GM19043 (cell line): ENCODE measurements around the gene HIVEP3.

Source experiments
- ATAC-seq: cut with Tn5 transposase; IDR thresholded peaks from one replicate; pipeline ENCODE4 v1.9.1; 2021; ENCODE audit warnings: low read depth; ENCODE audit not compliant: unreplicated experiment

The HIVEP3 gene

DNA sequence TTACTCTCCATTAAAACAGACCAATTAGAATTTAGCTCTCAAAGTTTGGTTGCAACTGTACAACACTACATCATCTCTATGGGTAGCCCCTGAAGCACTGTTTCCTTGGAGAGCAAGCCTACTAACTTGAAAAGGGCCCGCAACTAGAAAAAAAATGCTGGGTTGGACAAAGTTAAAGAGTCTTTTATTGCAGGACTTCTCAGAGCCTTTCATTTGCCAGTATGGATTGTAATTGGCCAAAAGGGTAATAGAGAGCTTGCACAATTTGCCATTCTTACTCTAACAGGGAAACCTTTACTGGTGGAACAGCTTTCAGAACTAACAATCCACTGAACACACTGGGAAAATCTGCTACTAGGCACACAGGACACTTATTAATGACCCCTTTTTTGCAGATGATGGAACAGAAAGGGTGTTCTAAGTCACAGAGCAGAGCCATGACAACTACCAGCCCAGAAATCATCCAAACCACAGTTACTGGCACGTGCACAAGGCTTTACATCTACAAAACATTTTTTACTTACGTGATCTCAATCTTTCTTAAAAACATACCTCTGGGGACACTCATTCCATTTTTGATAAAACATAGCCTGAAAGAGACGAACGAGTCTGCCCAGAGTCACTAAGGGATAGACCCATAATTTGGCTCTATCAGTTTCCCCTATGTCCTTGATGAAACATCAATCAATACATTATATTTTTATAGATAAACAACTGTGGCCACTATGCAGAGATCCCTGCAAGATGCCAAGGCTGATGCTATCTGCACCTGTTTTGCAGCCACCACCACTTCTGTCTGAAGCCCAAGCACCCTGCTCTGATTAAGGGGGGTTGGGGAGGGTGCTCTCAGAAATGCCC, 257.9 kb downstream of the HIVEP3 start:
- ATAC-seq = no peak

GRCh38 chr1:41659903-41660302, 258.8 kb downstream of the HIVEP3 start:
- ATAC-seq = no peak

GRCh38 chr1:41659159-41659495, 259.6 kb downstream of the HIVEP3 start:
- ATAC-seq = no peak

DNA sequence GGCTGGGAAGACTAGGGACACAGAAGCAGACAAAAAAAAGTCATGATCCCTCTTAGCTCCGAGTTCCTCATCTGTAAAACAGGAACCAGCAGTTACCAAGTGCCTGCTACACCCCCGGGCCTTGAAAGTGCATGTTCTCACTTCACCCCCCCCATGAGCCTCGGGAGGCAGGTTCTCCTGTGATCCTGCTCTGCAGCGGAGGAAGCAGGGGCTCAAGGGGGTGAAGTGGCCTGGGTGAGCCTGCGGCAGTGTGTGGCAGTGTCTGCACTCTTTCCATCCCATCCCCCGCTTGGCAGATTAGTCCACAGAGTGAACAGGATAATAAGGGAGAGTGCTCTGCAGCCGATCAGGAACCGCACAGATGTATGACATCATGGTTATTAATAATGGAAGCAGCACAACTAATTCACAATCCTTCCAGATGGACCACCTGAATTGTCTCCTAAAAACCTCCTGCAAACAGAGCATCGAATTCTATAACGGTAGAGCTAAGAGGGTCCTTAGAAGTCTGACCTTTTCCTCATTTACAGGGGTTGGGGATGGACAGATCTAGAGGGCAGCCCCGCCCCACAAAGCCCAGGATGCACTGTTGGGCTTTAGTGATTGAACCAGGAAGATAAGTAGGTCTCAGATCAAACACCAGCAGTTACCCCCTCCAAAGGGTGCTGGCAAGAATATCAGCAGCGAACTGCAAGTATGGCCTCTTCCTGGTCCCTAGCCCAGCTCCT, 260.1 kb downstream of the HIVEP3 start:
- no peak for ATAC-seq

DNA sequence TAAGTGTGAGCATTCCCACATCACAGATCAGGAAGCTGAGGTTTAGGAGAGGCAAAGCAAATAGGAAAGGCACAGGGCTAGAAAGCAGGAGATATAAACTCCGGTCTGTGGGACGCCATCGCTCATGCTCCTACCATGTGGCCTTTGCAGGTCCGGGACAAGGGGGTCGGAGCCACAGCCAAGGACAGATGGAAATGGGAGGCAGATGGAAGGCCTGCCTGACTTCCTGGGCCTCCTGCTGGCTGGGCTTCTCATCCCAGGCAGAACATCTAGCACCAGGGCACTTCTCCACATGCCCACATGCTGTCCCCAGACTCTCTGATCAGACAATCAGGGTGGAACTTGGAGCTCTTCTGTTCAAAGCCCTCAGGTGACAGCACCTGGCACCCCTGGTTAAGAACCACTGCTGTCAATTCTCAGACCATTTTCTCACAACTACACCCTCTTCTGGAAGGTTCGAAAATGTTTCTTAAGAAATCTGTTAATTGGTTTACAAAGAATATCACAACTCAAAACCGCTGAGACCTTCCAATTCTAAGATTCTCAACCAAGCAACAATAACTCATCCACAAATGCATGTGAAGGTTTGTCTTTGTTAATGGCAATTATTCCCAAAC, 260.9 kb downstream of the HIVEP3 start:
- no peak for ATAC-seq

DNA sequence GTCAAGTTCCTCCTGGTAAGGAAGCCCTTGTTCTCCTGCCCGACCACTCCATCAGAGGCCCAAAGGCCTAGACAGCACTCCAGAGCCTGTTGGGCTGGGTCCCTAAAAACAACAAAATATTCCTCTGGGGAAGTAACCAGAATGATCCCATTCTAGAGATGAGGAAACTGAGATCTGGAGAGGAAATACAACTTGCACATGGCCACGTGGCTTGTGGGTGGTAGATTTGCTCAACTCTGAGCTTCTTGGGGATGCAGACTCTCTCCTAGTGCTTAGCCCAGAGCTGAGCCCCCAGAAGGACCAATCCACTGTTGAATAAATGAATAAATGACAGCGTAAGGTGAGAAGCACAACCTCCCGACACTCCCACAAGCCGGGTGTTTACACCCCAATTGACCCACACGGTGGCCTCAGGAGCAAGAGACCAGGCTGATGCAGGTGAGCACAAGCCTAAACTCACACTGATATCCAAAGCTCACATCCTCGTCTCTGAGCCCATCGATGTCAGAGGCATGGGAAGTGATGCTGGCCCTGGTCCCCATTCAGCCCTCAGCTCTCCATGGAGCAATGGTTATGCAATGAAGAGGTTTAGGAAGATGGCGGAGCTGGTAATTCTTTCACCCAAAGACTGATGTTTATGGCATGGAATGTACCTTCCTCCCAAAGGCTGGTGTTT, 261.8 kb downstream of the HIVEP3 start:
- ATAC-seq = no peak

DNA sequence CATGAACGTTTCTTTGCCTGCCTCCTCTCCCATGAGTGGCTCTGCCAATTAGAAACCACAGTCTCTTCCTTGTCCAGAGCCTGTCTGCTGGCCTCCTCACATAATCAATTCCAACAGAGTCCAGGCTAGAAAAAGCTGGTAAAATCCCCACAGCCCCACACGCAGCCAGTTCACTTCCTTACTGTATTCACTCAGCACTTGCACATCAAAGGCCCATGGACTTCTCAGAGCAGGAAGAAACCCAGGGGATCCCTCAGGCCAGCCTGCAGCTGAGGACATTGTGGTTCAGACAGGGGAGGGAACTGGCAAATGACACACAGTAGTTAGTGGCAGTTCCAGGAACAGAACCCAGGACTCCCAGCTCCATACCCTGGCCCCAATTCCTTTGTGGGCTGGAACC, 262.7 kb downstream of the HIVEP3 start:
- no peak for ATAC-seq

- ATAC-seq = no peak
Measured at GRCh38 chr1:41655632-41656031, 263.1 kb downstream of the HIVEP3 start.

DNA sequence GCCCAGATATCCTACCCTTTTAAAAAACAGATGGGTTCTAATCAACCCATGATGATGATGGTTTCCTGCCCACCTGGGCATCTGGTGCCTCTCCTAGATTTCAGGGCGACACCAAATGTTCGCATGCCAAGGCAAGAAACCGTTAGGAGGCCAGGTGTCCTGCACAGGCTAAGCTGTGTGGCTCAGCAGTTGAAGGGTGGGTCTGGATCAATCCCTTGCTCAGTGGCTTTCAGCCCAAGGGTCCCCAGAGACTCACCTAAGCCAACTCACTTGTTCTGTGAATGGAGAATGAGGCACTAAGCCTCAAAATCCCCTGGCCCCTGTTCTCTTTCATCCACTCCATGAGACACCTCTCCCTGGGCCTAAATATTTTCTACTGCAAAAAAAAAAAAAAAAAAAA, 265.1 kb downstream of the HIVEP3 start:
- no peak for ATAC-seq

DNA sequence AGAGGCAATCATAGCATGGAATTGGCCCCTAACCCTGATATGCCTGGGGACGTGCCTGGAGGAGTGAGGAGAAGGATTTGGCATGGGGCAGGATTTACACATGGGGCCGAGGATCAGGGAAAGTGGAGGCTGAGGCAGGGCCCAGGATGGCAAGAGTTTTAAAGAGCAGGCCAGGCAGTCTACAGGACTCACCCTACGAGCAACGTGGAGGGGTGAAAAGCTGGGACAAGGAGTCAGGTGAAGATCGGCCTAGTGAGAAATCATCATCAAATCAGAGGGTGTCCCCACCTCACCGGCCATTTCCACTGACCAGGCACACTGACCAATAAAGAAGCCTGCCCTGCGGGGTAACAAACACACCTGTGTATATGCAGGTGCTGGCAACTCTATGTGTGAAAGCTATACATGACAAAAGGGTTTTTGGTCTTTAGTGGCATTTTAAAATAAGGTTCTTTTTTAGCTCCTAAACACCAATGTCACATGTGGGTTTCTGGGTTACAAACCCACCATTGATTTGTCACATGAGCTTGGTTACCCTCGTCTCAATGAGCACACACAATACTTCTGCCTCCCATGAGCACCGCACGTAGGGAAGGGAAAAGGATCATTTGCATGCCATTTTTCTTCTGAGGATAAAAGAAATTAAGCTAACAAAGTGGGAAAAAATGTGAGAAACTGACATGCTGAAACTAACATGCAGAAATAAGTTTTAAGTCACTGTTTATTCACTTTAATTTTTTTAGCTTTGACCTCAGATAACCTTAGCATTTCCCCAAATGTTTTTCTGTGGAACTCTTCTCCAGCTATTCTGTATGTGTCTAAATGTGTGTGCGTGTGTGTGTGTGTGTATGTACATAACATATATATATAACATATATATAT, 266.1 kb downstream of the HIVEP3 start:
- no peak for ATAC-seq

DNA sequence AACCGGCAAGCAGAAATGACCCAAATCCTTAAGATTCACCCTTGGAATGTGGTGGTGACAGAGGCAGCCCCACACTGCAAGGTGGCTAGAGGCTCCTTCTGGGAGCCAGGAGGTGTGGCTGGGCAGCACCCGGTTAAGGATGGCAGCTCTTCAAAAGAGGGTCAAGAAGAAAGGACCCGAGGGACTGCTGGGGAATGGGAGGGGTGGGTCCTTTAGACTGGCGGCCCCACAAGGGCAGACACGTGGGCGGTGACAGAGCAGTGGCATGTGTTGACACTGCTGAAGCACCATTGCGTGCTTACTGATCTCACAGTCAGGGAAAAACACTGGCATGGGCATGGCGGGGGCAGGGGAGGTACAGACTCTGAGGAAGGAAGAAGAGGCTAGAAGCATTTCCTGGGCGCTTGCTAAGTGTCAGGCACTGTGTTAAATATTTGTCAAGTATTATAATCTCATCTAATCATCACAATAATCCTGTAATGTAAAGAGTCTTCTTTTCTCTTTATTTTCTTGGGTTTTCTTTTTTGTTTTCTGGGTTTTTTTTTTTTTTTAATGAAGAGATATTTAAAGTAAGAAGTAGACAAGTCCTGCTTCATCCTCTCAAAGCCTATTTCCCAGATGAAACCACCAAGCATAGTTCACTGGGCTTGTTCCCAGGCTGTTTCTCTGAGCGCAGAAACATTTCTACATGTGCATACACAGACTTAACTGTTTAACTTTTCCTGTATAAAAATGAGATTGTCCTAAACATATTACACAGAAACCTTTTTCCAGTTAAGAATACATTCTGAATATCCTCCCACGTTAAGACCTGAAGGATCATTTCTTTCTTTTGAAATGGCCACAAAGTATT, 268.5 kb downstream of the HIVEP3 start:
- no peak for ATAC-seq

GRCh38 chr1:41649396-41650027, 269.2 kb downstream of the HIVEP3 start:
- no peak for ATAC-seq

DNA sequence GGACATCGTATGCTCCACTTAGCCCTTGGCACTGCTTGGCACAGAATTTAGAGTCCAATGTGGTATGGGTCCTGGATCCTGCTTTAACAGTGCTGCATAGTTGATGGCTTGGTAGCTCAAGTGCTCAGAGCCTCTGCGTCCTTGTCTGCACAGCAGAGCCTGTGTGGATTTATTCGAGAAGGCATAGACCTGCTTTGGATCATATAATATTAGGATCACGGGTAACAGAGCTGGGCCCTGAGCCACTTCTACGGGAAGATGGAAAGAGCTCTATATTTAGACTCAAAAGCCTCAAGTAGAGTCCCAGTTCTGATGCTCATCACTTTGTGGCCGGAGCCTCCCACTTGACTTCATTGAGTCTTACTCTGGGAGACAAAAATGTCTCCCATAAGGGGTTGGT, 269.9 kb downstream of the HIVEP3 start:
- ATAC-seq = no peak

- ATAC-seq = no peak
Measured at GRCh38 chr1:41648230-41648629, 270.5 kb downstream of the HIVEP3 start.

GRCh38 chr1:41647221-41648135, 271.2 kb downstream of the HIVEP3 start:
- no peak for ATAC-seq

DNA sequence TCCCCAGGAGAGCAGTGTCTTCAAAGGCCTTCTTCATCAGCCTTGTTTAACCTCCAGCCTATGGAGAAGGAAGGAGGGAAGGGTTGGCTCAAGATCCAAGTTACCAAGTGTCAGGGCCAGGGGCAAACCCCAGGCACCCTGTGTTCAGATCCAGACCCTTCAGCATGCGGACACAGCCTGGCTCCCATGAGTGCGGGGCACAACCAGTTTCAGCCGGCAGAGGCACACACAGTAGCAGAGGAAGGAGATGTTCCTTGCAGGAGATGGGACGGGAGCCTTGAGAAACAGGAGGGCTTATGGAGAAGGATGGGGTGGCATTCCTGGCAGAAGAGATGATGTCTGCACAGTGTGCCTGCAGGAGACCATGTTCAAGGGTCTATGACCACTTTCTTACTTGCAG, 272.5 kb downstream of the HIVEP3 start:
- ATAC-seq = no peak

DNA sequence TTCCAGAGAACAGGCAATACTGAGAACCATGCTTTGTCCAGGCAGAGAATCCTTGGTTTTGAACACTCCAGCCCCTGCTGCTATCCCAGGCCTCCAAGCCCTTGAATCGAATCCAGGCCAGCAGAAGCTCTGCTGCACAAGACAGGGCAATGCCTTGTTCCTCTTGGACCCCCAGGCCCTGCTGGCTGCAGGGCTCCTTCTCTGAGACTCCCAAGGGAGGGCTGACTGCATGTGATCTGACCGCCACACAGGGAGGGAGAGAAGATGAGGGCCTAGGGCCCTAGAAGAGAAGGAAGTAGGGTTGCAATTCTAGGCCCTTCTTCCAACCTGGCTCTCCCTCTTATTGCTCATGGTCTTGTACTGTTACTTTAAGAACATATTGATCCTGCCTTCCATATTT, 273.7 kb downstream of the HIVEP3 start:
- ATAC-seq = no peak
